T-helper 17 cell (primary cell): ENCODE data around the gene RABL3. TPM values are rescaled to one million over a fixed set of nuclear protein-coding genes. Genes with fewer than 3 reads are reported as not detected.
"Not testable (repeated sequence)": the region's sequence is repeated elsewhere in the genome, so short reads cannot be mapped to it uniquely, and the experiment has no call there.

Source experiments
- ATAC-seq: fragments of 150-1000 bp; cut with Tn5 transposase; 2 replicates; pipeline ENCODE4 v1.10.0; 2021; ENCODE audit warnings: mild to moderate bottlenecking, moderate library complexity
- DNase-seq, 3 donors: peaks; one replicate each; pipeline versions ENCODE4 v3.0.0 to v3.0.0-alpha.2; 2020 to 2021
- H3K9me3 ChIP-seq: one replicate; pipeline ENCODE4 v1.7.0; 2013; ENCODE audit warnings: low read length, mild to moderate bottlenecking; ENCODE audit not compliant: control insufficient read depth, poor library complexity, severe bottlenecking
- H3K27ac Mint-ChIP-seq: one replicate; pipeline ENCODE4 v1.8.0; 2022; ENCODE audit warnings: mild to moderate bottlenecking, moderate library complexity, mixed read lengths
- H3K27me3 Mint-ChIP-seq: one replicate; pipeline ENCODE4 v1.8.0; 2022; ENCODE audit warnings: mixed read lengths
- H3K36me3 Mint-ChIP-seq: one replicate; pipeline ENCODE4 v1.8.0; 2022; ENCODE audit warnings: low read depth, mixed read lengths
- H3K4me1 Mint-ChIP-seq: one replicate; pipeline ENCODE4 v1.8.0; 2022; ENCODE audit warnings: mild to moderate bottlenecking, mixed read lengths
- H3K4me3 Mint-ChIP-seq: one replicate; pipeline ENCODE4 v1.8.0; 2022; ENCODE audit warnings: mild to moderate bottlenecking, moderate library complexity, mixed read lengths
- total RNA-seq, 4 donors: library from RNA in 2 of 4; stranded (reverse) in 2 of 4; gene quantifications; one replicate each; pipeline ENCODE4 v1.2.3 and lab custom pipeline; 2022 to 2026

The RABL3 gene
- total RNA-seq (10 to 100 TPM; 17.3 to 17.8 TPM), total RNA-seq (lab: John Stamatoyannopoulos, UW) (33.2 to 53.3 reads per million in 2 donors)

- peaks cover 2% of the 10 kb centered on the region for H3K36me3 Mint-ChIP-seq
- no peaks in the 10 kb centered on the region for H3K9me3 ChIP-seq
- H3K4me1 Mint-ChIP-seq = peaks cover 32% of the 10 kb centered on the region
- H3K27me3 Mint-ChIP-seq = no peaks in the 10 kb centered on the region
- ATAC-seq (peak; percentile 96), DNase-seq (peak; percentile 81 to 92 (median 92))
- peak within 1 kb of the TSS; percentile 99 for H3K27ac Mint-ChIP-seq
- peak within 1 kb of the TSS; percentile 95 for H3K4me3 Mint-ChIP-seq
Observed at GRCh38 chr3:120742198-120742848, at the start of gene RABL3, which contains the start of gene GTF2E1. Gene RABL3 (minus strand): TSS chr3:120742516. CDS start chr3:120742507, 9 bp downstream. Gene GTF2E1 (plus strand): TSS chr3:120742744. CDS start chr3:120750553, 7,809 bp downstream.

GRCh38 chr3:120791913-120792312, 49.6 kb upstream of the RABL3 start:
- ATAC-seq (no peak), DNase-seq (no peak)
- H3K9me3 ChIP-seq = no peaks in the 10 kb centered on the region
- H3K4me3 Mint-ChIP-seq = no peak overlapping the region
- H3K27ac Mint-ChIP-seq = peak overlapping the region; percentile 37
- H3K27me3 Mint-ChIP-seq = peaks cover 10% of the 10 kb centered on the region
- H3K4me1 Mint-ChIP-seq = peaks cover 9% of the 10 kb centered on the region
- H3K36me3 Mint-ChIP-seq = no peaks in the 10 kb centered on the region

- H3K4me3 Mint-ChIP-seq = no peak overlapping the region
- peaks cover 9% of the 10 kb centered on the region for H3K4me1 Mint-ChIP-seq
- H3K9me3 ChIP-seq = no peaks in the 10 kb centered on the region
- no peak for ATAC-seq
- DNase-seq = no peak
- H3K36me3 Mint-ChIP-seq = no peaks in the 10 kb centered on the region
- peaks cover under 1% of the 10 kb centered on the region for H3K27me3 Mint-ChIP-seq
- peak overlapping the region; percentile 37 for H3K27ac Mint-ChIP-seq
Observed at GRCh38 chr3:120791010-120791409, 48.7 kb upstream of the RABL3 start.

DNA sequence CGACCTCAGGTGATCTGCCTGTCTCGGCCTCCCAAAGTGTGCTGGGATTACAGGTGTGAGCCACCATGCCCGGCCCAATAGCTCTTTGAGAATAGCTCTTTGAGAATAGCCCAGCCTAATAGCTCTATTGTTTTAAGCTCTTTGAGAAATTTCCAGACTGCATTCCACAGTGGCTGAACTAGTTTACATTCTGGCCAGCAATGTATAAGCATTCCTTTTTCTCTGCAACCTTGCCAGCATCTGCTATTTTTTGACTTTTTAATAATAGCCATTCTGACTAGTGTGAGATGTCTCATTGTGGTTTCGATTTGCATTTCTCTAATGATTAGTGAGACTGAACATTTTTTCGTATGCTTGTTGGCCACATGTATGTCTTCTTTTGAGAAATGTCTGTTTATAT, 43.5 kb upstream of the RABL3 start:
- H3K27me3 Mint-ChIP-seq, H3K4me3 Mint-ChIP-seq: not testable (repeated sequence)

GRCh38 chr3:120780977-120781376, 38.7 kb upstream of the RABL3 start:
- DNase-seq (no peak), ATAC-seq (no peak)
- Mint-ChIP-seq H3K36me3 (peaks cover 18% of the 10 kb centered on the region), H3K4me1 (peaks cover 10% of the 10 kb centered on the region), H3K4me3 (no peak overlapping the region), H3K27ac (no peak overlapping the region), H3K27me3 (no peaks in the 10 kb centered on the region)
- H3K9me3 ChIP-seq = no peaks in the 10 kb centered on the region

More for the DNA sequence above, 43.5 kb upstream of the RABL3 start:
- H3K4me1 Mint-ChIP-seq = peaks cover 13% of the 10 kb centered on the region
- not testable (repeated sequence) for H3K27ac Mint-ChIP-seq, DNase-seq, ATAC-seq, H3K9me3 ChIP-seq
- peaks cover 10% of the 10 kb centered on the region for H3K36me3 Mint-ChIP-seq

GRCh38 chr3:120778776-120779175, 36.5 kb upstream of the RABL3 start:
- Mint-ChIP-seq H3K27me3 (no peaks in the 10 kb centered on the region), H3K4me3 (no peak overlapping the region), H3K4me1 (peaks cover 10% of the 10 kb centered on the region), H3K27ac (peak overlapping the region; percentile 60), H3K36me3 (peaks cover 18% of the 10 kb centered on the region)
- no peaks in the 10 kb centered on the region for H3K9me3 ChIP-seq
- ATAC-seq = no peak
- no peak for DNase-seq

- ATAC-seq (no peak), DNase-seq (no peak)
- H3K9me3 ChIP-seq = no peaks in the 10 kb centered on the region
- Mint-ChIP-seq H3K4me1 (peaks cover 12% of the 10 kb centered on the region), H3K27ac (no peak overlapping the region), H3K27me3 (no peaks in the 10 kb centered on the region), H3K4me3 (no peak overlapping the region), H3K36me3 (peaks cover 11% of the 10 kb centered on the region)
Observed at GRCh38 chr3:120775411-120775810, 33.1 kb upstream of the RABL3 start.

- peak; percentile 33 for ATAC-seq
- H3K9me3 ChIP-seq = no peaks in the 10 kb centered on the region
- Mint-ChIP-seq H3K36me3 (peaks cover 5% of the 10 kb centered on the region), H3K27ac (no peak overlapping the region), H3K4me1 (peaks cover 16% of the 10 kb centered on the region), H3K27me3 (no peaks in the 10 kb centered on the region), H3K4me3 (no peak overlapping the region)
- no peak for DNase-seq
Observed at GRCh38 chr3:120773932-120774331, 31.6 kb upstream of the RABL3 start.

DNA sequence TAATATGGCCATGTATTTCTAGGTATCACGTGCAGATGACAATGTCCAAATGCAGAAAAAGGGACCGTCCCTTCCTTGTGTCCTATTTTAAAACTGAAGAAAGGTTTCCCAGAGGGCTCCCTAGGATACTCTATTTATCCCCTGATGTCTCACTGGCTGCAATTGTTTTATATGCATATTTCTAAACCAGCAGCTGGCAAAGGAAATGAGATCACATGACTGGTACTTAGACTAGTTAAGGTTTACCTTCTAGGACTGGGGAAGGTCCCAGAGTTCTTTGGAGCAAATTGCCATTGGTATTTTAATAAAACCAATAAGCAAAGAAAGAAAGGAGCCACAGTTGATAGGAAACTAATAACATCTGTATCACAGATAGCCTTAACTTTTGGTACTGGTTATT, 29.8 kb upstream of the RABL3 start:
- H3K36me3 Mint-ChIP-seq = peaks cover 6% of the 10 kb centered on the region
- H3K27ac Mint-ChIP-seq = peak overlapping the region; percentile 83

GRCh38 chr3:120770891-120771290, 28.6 kb upstream of the RABL3 start:
- no peak for ATAC-seq
- no peaks in the 10 kb centered on the region for H3K9me3 ChIP-seq
- H3K27me3 Mint-ChIP-seq = no peaks in the 10 kb centered on the region
- H3K4me3 Mint-ChIP-seq = no peak overlapping the region
- H3K36me3 Mint-ChIP-seq = peaks cover 6% of the 10 kb centered on the region
- DNase-seq = no peak
- H3K4me1 Mint-ChIP-seq = peaks cover 33% of the 10 kb centered on the region
- no peak overlapping the region for H3K27ac Mint-ChIP-seq

More for the DNA sequence above, 29.8 kb upstream of the RABL3 start:
- ATAC-seq = no peak
- Mint-ChIP-seq H3K27me3 (no peaks in the 10 kb centered on the region), H3K4me3 (no peak overlapping the region), H3K4me1 (peaks cover 24% of the 10 kb centered on the region)
- H3K9me3 ChIP-seq = no peaks in the 10 kb centered on the region
- DNase-seq = no peak

DNA sequence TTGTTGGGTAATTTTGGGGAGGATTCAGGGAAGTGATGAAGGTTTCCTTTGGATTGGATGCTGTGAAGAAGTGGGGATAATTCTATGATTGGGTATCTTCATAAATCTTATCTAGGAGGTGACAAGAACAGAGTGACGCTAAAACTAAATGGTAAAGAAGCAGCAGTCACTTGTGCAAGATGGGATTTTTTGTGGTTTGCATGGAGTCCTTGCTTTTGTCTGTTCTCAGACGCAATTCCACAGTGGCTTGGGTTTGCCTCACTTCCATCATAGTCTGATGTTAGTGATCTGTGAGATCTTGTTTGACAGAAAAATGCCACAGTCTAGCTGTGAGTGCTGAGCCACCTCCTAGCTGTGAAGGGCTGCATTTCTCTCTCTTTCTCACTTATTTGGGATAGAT, 27.1 kb upstream of the RABL3 start:
- H3K27me3 Mint-ChIP-seq = no peaks in the 10 kb centered on the region
- H3K4me1 Mint-ChIP-seq = peaks cover 38% of the 10 kb centered on the region
- H3K36me3 Mint-ChIP-seq = peaks cover 6% of the 10 kb centered on the region
- no peak overlapping the region for H3K4me3 Mint-ChIP-seq
- ATAC-seq (no peak), DNase-seq (no peak)
- peak overlapping the region; percentile 16 for H3K27ac Mint-ChIP-seq
- no peaks in the 10 kb centered on the region for H3K9me3 ChIP-seq

DNA sequence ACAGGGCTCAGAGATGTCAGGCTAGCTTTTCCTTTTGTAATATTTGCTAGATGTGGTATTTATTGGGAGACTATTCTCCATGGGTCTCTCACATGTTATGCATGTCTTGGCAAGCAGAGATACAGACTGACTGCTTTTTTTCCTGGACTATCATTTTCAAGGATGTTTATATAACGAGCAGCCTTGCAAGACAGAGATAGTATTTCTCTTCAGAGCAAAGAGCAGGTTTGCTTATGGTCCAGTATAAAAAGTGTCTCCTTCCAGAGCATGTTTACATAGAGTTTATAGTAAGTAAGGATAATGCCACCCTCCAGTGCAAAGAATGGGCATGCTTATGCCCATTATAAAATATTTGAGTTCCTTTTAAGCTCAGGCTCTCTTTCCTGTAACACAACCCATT, 24.8 kb upstream of the RABL3 start:
- H3K27ac Mint-ChIP-seq = peak overlapping the region; percentile 11
- DNase-seq = no peak
- H3K9me3 ChIP-seq = no peaks in the 10 kb centered on the region
- no peak for ATAC-seq
- no peaks in the 10 kb centered on the region for H3K27me3 Mint-ChIP-seq
- H3K36me3 Mint-ChIP-seq = peaks cover 2% of the 10 kb centered on the region
- H3K4me1 Mint-ChIP-seq = peaks cover 44% of the 10 kb centered on the region
- H3K4me3 Mint-ChIP-seq = no peak overlapping the region

DNA sequence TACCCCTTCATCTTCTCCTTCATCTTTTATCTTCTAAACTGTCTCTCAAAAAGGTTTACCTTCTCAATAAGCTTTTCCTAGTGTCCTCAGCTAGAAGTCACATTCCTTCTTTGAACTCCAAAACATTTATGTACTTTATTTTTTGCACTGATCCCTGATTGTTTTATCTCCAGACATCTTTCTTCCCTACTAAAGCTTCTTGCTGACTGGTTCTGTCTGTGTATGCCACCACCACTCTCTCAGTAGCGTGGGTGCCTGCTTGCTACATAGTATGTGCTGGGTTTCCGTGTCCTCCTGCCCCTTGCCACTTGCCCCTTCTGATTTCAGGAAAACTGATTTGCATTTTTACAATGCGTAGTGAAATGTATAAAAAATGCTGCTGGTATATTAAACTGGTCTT, 24.3 kb upstream of the RABL3 start:
- ATAC-seq = no peak
- no peaks in the 10 kb centered on the region for H3K9me3 ChIP-seq
- H3K36me3 Mint-ChIP-seq = peaks cover 2% of the 10 kb centered on the region
- no peak overlapping the region for H3K4me3 Mint-ChIP-seq
- no peak for DNase-seq
- H3K27ac Mint-ChIP-seq = peak overlapping the region; percentile 11
- H3K27me3 Mint-ChIP-seq = no peaks in the 10 kb centered on the region
- H3K4me1 Mint-ChIP-seq = peaks cover 45% of the 10 kb centered on the region
